ENCODE measurements around the gene PDZRN3.

PDZRN3 gene

GRCh38 chr3:73442886-73443285 is 181.9 kb downstream of the PDZRN3 start:
- Histone ChIP-seq H3K36me3 (peaks cover 0 to 6% (median 0%) of the 10 kb centered on the region in 3 donors), H3K4me1 (peaks cover 0 to 56% (median 4%) of the 10 kb centered on the region in 4 donors), H3K27me3 (no peaks in the 10 kb centered on the region), H3K9me3 (no peaks in the 10 kb centered on the region), H3K4me3 (no peak overlapping the region), H3K27ac (no peak overlapping the region)
- intact Hi-C loops (cut with DNase I; ENCODE audit: low total_unique reads): no loop called here
- no peak for DNase-seq
- TF ChIP-seq, protein P1, sequence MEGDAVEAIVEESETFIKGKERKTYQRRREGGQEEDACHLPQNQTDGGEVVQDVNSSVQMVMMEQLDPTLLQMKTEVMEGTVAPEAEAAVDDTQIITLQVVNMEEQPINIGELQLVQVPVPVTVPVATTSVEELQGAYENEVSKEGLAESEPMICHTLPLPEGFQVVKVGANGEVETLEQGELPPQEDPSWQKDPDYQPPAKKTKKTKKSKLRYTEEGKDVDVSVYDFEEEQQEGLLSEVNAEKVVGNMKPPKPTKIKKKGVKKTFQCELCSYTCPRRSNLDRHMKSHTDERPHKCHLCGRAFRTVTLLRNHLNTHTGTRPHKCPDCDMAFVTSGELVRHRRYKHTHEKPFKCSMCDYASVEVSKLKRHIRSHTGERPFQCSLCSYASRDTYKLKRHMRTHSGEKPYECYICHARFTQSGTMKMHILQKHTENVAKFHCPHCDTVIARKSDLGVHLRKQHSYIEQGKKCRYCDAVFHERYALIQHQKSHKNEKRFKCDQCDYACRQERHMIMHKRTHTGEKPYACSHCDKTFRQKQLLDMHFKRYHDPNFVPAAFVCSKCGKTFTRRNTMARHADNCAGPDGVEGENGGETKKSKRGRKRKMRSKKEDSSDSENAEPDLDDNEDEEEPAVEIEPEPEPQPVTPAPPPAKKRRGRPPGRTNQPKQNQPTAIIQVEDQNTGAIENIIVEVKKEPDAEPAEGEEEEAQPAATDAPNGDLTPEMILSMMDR (IDR thresholded peaks at IDR 0.05): no peak

DNA sequence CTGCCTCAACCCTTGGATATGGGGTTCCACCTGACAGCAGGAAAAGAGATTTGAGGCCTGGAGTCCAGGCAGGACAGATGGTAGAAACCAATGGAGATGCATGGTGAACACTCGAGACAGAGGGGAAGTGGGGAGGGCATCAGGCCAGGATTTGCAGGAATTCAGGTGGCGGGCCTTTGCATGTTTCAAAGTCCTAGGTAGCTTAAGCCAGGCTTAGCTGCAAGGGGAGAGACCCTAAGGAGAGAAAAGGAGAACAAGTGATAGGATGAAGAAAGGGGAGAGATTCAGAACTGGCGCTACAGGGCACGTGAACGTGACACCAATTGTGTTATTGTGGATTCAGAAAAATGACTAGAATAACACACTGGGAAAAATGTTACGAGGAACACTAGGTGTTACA is 182.6 kb downstream of the PDZRN3 start:
- DNase-seq: no peak
- H3K9me3 ChIP-seq: no peaks in the 10 kb centered on the region
- no peak overlapping the region for H3K27ac ChIP-seq
- no peaks in the 10 kb centered on the region for H3K27me3 ChIP-seq
- TF ChIP-seq, protein P1 (IDR thresholded peaks at IDR 0.05): no peak
- intact Hi-C loops (cut with DNase I; ENCODE audit: low total_unique reads): no loop called here
- peaks cover 0 to 6% (median 0%) of the 10 kb centered on the region in 3 donors for H3K36me3 ChIP-seq
- peaks cover 0 to 56% (median 4%) of the 10 kb centered on the region in 4 donors for H3K4me1 ChIP-seq
- H3K4me3 ChIP-seq: no peak overlapping the region

DNA sequence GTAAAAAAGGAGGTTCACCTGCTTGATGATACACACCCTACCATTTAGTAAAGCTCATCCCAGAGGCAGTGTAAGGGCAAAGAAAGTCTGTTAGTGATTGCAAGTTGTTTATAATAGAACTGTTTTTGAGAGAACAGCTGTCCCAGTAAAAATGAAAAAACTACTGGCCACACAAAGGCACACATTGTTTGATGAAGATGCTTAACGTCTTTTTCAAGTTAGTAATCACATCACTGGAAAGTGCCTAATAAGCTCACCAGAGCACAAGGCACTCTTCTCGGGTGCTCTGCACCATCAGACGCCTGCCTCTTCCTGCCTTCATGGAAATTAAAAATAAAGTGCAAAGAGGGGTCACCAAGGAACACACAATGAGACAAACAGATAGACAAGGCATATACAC is 186.9 kb downstream of the PDZRN3 start:
- peaks cover 0 to 63% (median 8%) of the 10 kb centered on the region in 4 donors for H3K4me1 ChIP-seq
- intact Hi-C loops (cut with DNase I; ENCODE audit: low total_unique reads): no loop called here
- H3K27me3 ChIP-seq: no peaks in the 10 kb centered on the region
- TF ChIP-seq, protein P1 (IDR thresholded peaks at IDR 0.05): no peak
- no peaks in the 10 kb centered on the region for H3K9me3 ChIP-seq
- H3K27ac ChIP-seq: no peak overlapping the region
- peaks cover 0 to 6% (median 0%) of the 10 kb centered on the region in 3 donors for H3K36me3 ChIP-seq
- H3K4me3 ChIP-seq: no peak overlapping the region
- no peak for DNase-seq

DNA sequence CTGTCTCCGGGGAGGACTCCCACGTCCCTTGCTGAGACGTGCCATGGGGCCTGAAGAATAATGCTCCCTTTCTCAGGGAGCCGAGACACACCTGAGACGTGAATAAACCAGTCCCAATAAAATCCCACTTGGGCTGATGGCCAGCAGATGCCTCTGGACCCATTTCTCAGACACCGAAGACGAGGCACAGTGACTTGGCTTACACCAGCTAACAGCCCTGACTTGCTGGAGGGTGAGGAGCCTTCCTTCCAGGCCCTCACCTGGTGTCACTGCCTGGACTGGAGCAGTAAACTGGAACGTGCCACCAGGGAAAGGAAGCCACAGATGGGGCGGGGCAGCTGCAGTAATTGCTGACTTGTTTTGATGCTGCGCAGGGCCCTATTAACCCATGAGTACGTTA is 189.7 kb downstream of the PDZRN3 start:
- Histone ChIP-seq H3K4me1 (peaks cover 0 to 77% (median 13%) of the 10 kb centered on the region in 4 donors), H3K9me3 (no peaks in the 10 kb centered on the region), H3K4me3 (no peak overlapping the region), H3K27me3 (no peaks in the 10 kb centered on the region), H3K36me3 (no peaks in the 10 kb centered on the region), H3K27ac (no peak overlapping the region)
- TF ChIP-seq, protein P1 (IDR thresholded peaks at IDR 0.05): no peak
- intact Hi-C loops (cut with DNase I; ENCODE audit: low total_unique reads): no loop called here
- DNase-seq: no peak

- no peak for DNase-seq
These were observed 191.1 kb downstream of the PDZRN3 start for GRCh38 chr3:73433687-73434086.

More at GRCh38 chr3:73433687-73434086, 191.1 kb downstream of the PDZRN3 start:
- TF ChIP-seq, protein P1 (IDR thresholded peaks at IDR 0.05): no peak
- H3K9me3 ChIP-seq: no peaks in the 10 kb centered on the region
- no peak overlapping the region for H3K4me3 ChIP-seq
- no peaks in the 10 kb centered on the region for H3K36me3 ChIP-seq
- H3K27me3 ChIP-seq: no peaks in the 10 kb centered on the region
- H3K4me1 ChIP-seq: peaks cover 0 to 76% (median 13%) of the 10 kb centered on the region in 4 donors
- intact Hi-C loops (cut with DNase I; ENCODE audit: low total_unique reads): no loop called here
- no peak overlapping the region for H3K27ac ChIP-seq

All from tibial artery (tissue), 4 donors.